Kidney (tissue), 14 donors: Measurements from ENCODE around the gene GRIN3A. TPM values are rescaled to one million over a fixed set of nuclear protein-coding genes. Genes with fewer than 3 reads are reported as not detected.

Experiments used
- DNase-seq, 5 donors: peaks; one replicate each; pipeline ENCODE4 v3.0.0-alpha.2; 2013 to 2020
- FAIRE-seq: peaks from 2 replicates; lab custom pipeline; 2012; peaks lifted over from hg19 to GRCh38; lab: Jason Lieb, UNC
- H3K27ac ChIP-seq, 2 donors: one replicate each; pipeline ENCODE4 v1.7.0; 2013; ENCODE audit warnings: low read depth in 2 of 2, low read length in 2 of 2, inconsistent platforms in 1 of 2
- H3K27me3 ChIP-seq: one replicate; pipeline ENCODE4 v1.7.1; 2013; ENCODE audit warnings: low read length, inconsistent platforms; ENCODE audit not compliant: control insufficient read depth, insufficient read depth
- H3K36me3 ChIP-seq, 3 donors: one replicate each; pipeline versions ENCODE4 v1.7.0 to v1.7.1; 2013; ENCODE audit warnings: low read length in 3 of 3, control low read depth in 1 of 3, inconsistent platforms in 1 of 3; ENCODE audit not compliant: insufficient read depth in 3 of 3, control insufficient read depth in 2 of 3
- H3K4me1 ChIP-seq, 3 donors: one replicate each; pipeline versions ENCODE4 v1.7.0 to v1.7.1; 2013; ENCODE audit warnings: low read length in 3 of 3, inconsistent platforms in 1 of 3, low read depth in 1 of 3; ENCODE audit not compliant: control insufficient read depth in 2 of 3, insufficient read depth in 2 of 3
- H3K4me3 ChIP-seq, 3 donors: one replicate each; pipeline versions ENCODE4 v1.7.0 to v1.8.1; 2013; ENCODE audit warnings: low read length in 3 of 3, control low read depth in 1 of 3, inconsistent platforms in 1 of 3
- H3K9ac ChIP-seq, 3 donors: one replicate each; pipeline versions ENCODE4 v1.7.0 to v1.7.1; 2013; ENCODE audit warnings: low read length in 3 of 3, control low read depth in 1 of 3, inconsistent platforms in 1 of 3
- H3K9me3 ChIP-seq, 3 donors: one replicate each; pipeline versions ENCODE4 v1.7.0 to v1.7.1; 2013; ENCODE audit warnings: low read length in 3 of 3, control low read depth in 1 of 3, inconsistent platforms in 1 of 3; ENCODE audit not compliant: control insufficient read depth in 2 of 3, insufficient read depth in 1 of 3
- CTCF ChIP-seq: IDR thresholded peaks from 3 replicates; pipeline ENCODE4 v1.5.1; 2012; ENCODE audit warnings: mild to moderate bottlenecking, moderate library complexity, borderline replicate concordance; ENCODE audit not compliant: insufficient read depth; ENCODE audit errors: extremely low read depth
- intact Hi-C: fragments of 100-400 bp; cut with DNase I; formaldehyde crosslinking; loops from one replicate; pipeline ENCODE4 v1.11.1; 2022
- polyA plus RNA-seq: library from polyadenylated mRNA; stranded (reverse); fragments of 350-450 nt; fragmentation: Illumina TruSeq; extraction: RNeasy Lipid Tissue Mini Kit (QIAGEN cat#74804); gene quantifications from one replicate; pipeline ENCODE4 v1.2.3, GENCODE V29; 2014; ENCODE audit warnings: low read depth, low replicate concordance; ENCODE audit not compliant: insufficient read depth
- total RNA-seq: library from RNA; stranded (reverse); fragmentation: NEBNext Ultra II Directional; extraction: Animal tissue kit (Norgen Biotek cat#: 25700); gene quantifications from one replicate; pipeline ENCODE4 v1.2.1, GENCODE V29; 2021
- donor health status: control.
- donor health status: control.
- donor health status: control.
- donor health status: control.
- donor health status: control.
- donor health status: DM: yes; HTN: yes; CAD: no.
- donor health status: Normal renal cell carcinoma (clear cell type).

Gene GRIN3A
- total and polyA plus RNA-seq, 2 donors from 2014 or later: 0.03 to 0.06 TPM

DNA sequence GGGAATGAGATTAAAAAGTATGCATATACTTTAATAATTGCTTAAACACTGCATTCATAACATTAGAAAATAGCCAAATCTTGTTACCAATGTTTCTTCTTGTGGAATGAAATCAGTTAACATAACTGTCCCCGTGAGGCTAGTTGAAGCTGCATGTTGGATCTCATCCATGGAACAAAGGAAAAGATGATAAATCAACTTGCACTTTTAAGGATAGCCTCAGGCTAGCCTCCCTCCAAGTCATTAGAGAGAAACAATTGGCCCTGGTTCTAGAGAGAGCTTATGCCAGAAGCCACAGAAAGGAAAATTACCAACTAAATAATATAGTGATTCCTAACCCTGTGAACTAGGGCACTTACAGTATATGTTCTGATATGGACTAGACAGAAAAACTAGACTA, 66.9 kb downstream of the GRIN3A start:
- no peaks in the 10 kb centered on the region for H3K9me3 ChIP-seq
- FAIRE-seq: no peak
- H3K36me3 ChIP-seq: no peaks in the 10 kb centered on the region
- H3K4me3 ChIP-seq: no peak overlapping the region
- H3K27me3 ChIP-seq: no peaks in the 10 kb centered on the region
- no peak overlapping the region for H3K9ac ChIP-seq
- TF ChIP-seq CTCF: no peak
- H3K4me1 ChIP-seq: no peaks in the 10 kb centered on the region
- no peak overlapping the region for H3K27ac ChIP-seq
- peak in 1 of 5 donors; percentile 32 for DNase-seq
- intact Hi-C loops: no loop called here

DNA sequence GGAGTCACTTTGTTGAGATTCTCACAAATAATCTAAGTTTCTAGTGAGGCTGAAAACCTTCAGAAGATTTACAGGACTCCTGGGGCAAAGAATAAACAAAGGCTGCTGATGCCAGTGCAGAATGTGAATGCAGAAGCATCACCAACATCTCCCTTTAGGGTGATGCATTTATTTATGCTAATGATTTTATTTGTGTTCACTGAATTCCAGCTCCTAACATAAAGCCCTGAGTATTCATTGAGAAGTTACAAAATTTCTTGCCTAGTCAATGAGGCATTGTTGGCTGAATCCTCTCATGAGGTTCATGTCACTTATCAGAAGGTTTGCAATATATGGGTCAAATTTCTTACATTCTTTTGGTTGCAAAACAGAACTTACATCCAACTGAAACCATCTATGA, 70.0 kb downstream of the GRIN3A start:
- H3K4me3 ChIP-seq: no peak overlapping the region
- TF ChIP-seq CTCF: no peak
- FAIRE-seq: no peak
- H3K27me3 ChIP-seq: no peaks in the 10 kb centered on the region
- DNase-seq: no peak
- no peak overlapping the region for H3K27ac ChIP-seq
- no peaks in the 10 kb centered on the region for H3K4me1 ChIP-seq
- intact Hi-C loops: no loop called here
- H3K36me3 ChIP-seq: no peaks in the 10 kb centered on the region
- H3K9ac ChIP-seq: no peak overlapping the region
- no peaks in the 10 kb centered on the region for H3K9me3 ChIP-seq

GRCh38 chr9:101664453-101664852, 74.0 kb downstream of the GRIN3A start:
- no peaks in the 10 kb centered on the region for H3K36me3 ChIP-seq
- no peaks in the 10 kb centered on the region for H3K9me3 ChIP-seq
- peaks cover 0 to 2% (median 0%) of the 10 kb centered on the region in 3 donors for H3K4me1 ChIP-seq
- H3K4me3 ChIP-seq: no peak overlapping the region
- FAIRE-seq: no peak
- no peak overlapping the region for H3K9ac ChIP-seq
- H3K27me3 ChIP-seq: no peaks in the 10 kb centered on the region
- peak in 1 of 5 donors; percentile 58 for DNase-seq
- no peak for TF ChIP-seq CTCF
- no peak overlapping the region for H3K27ac ChIP-seq
- intact Hi-C loops: no loop called here

- FAIRE-seq (no peak), DNase-seq (peak in 2 of 5 donors; percentile 13 to 65)
- Histone ChIP-seq H3K36me3 (no peaks in the 10 kb centered on the region), H3K27me3 (no peaks in the 10 kb centered on the region), H3K27ac (no peak overlapping the region), H3K9ac (no peak overlapping the region), H3K9me3 (no peaks in the 10 kb centered on the region), H3K4me1 (no peaks in the 10 kb centered on the region), H3K4me3 (no peak overlapping the region)
- no peak for TF ChIP-seq CTCF
- intact Hi-C loops: no loop called here
Measured at GRCh38 chr9:101652601-101653175, 85.8 kb downstream of the GRIN3A start.
